GM21529 (cell line): ENCODE results near the gene TMEM81.

ENCODE experiments used
- ATAC-seq: cut with Tn5 transposase; IDR thresholded peaks from one replicate; pipeline ENCODE4 v1.9.1; 2021; ENCODE audit not compliant: unreplicated experiment

Gene TMEM81

DNA sequence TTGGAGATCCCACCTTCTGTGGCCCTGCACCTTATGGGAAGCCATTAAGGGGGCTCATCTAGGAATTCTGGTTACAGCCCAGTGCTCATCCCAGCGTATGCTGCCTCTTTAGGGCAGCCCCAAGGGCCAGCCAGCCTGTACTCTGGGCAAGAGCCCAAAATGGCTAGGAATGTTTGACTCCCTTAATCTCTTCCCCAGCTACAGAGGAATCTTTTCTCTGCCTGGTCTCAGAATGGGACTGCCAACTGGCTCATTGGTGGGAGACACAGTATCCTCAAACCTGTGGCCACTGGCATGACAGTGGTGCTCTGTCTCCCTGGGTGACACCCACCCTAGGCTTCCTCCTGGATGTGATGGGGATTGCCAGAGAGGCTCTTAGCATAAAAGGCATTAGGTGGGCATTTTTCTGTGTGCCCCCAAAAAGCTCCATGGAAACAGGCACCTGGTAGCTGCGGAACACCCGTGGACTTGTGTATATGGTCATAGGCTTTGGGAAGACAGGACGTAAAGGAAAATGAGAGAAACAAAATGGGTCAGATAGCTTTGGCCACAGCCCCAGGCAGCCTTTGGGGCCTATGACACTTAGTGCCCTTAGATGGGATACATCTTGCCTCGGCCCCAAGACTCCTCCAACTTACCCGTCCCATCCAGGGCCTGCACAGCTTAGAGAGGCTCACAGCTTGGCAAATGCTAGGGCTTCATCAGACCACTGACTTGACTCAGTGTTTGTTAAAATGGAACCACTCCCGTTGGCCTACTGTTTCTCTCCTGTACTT is 6.9 kb downstream of the TMEM81 start:
- ATAC-seq: no peak

DNA sequence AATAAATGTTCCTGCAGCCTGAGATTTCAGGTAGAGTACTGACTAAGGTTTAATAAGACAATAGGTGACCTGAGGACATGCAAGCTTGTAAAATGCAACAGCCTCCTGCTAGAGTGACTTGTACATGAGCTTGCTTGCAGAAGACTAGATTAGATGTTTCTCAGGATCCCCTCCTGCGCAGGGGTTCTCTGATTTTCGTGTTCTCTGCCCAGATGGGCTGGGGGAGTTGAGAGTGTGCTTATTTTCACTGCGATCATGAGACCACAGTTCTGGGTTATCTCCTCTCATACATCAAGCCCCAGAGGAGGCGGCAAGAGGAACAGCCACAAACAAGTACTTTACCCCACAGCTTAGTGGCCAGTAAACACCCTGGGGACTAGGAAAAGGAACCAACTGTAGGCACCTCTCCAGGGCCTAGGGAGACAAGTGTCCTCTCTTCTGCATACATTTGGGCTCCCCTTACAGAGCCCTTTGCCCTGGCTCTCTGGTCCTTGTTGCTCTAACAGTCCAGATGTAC is 8.0 kb downstream of the TMEM81 start:
- no peak for ATAC-seq

DNA sequence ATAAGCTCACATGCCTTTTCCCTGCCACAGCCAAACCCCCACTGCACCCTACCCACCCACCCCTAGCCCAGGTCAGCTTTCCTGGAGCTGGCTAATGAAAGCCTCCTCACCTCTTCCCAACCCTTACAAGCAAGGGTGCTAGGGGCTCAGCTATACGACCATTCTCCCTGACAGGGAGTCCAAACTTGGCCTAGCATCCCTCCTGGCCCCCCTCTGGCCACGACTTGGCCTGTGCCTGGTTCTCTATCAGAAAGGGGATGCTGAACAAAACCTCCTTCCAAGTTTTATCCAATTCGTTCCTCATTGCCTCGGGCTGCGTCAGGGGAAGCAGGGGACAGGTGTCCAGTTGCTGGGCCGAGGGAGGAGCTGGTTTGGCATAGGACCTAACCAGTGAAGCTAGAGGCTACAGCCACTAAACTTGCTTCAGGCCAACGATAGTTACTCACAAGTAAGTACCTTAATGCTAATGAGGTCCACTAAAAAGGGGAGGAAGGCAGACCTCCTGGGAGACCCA is 8.6 kb downstream of the TMEM81 start:
- no peak for ATAC-seq

DNA sequence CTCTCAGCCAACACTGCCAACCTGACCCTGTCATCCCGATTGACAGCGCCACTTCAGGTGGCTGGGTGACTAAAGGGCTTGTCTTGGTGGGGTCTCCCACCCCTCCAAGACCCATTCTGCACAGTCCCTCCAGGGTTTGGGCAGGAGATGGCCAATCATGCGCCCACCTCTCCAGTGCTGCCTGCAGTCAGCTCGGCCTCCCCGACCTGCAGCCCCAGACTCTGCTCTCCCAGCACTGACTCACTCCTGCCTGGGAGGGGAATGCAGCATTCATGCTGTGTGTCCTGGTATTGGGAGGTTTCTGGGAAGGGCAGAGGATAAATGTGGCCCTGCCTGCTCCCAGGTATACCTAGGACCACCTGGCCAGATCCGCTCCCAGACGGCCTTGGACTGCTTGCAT is 9.7 kb downstream of the TMEM81 start:
- no peak for ATAC-seq

DNA sequence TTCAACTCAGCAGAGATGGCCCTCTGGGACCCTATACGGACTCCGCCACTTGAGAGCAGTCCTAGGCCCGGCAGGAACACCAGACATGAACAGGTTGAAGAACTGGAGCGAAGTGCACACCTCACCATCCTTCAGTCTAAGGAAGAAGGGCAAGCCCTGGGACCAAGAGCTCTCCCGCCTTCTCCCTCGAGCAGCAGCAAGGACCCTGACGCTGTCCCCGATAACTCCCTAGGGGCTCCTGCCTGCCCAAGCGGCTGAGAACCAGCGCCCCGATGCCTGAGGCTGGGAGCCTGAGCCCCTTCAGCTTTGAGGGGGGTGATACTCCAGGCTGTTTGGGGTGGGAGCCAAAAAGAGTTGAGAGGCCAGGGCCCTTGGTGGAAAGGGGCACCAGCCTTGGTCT is 10.2 kb downstream of the TMEM81 start:
- ATAC-seq: no peak

DNA sequence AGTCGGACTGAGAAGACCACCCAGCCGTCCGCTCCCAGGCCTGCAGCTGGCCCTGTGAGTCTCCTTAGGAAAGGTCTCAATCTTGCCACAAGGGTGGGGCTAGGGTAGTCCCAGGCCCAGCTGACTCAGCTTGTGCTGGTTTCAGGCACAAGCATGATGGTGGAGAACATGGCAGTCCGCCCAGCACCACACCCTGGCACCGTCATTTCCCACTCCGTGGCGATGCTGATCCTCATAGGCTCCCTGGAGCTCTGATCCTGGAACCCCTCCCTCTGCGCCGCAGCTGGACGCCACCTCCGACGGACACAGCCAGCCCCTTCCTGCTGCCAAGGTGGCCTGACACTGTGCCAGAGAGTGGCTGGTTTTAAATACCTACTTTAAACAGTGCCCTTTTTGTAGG is 10.7 kb downstream of the TMEM81 start:
- no peak for ATAC-seq

DNA sequence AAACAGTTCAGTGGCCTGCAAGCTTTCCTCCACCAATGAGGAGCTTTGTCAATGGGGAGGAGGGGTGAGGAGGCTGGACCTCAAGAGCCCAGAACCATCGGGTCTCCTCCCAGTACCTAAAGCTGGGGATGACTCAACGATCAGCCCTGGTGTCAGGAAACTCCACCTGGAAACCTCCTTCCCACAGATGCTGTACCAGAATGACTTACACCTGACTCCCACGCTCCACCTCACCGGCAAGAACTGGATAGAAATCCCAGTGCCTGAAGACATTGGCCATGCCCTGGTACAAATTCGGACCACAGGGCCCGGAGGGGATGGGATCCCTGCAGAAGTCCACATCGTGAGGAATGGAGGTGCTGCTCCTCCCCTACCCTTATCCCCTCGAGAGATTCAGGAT is 11.4 kb downstream of the TMEM81 start:
- ATAC-seq: no peak

DNA sequence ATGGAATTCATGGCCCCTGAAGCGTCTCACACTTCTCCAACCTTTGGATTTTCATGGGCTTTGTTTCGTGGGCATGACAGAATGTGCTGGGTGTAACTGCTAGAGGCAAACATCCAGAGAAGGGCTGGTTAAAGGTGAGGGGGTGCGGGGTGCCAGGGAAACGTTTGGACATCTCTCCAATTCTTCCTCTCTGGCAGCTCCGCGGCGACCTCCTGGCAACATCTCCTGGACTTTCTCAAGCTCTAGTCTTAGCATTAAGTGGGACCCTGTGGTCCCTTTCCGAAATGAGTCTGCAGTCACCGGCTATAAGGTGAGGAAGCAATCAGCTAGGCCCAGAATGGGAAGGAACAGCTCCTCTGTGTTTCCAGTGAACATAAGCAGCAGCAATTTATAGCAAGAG is 12.0 kb downstream of the TMEM81 start:
- no peak for ATAC-seq

DNA sequence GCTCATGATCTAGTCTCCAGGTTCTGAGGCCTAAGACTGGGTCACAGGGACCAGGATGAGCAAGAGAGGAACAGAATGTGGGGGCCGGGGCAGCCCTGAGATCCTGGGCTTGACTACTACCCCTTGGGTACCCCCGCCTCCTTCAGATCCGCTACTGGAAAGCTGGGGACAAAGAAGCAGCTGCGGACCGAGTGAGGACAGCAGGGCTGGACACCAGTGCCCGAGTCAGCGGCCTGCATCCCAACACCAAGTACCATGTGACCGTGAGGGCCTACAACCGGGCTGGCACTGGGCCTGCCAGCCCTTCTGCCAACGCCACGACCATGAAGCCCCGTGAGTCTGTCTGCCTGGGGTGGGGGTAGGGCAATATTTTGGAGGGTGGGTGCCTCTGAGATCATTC is 12.5 kb downstream of the TMEM81 start:
- ATAC-seq: no peak

DNA sequence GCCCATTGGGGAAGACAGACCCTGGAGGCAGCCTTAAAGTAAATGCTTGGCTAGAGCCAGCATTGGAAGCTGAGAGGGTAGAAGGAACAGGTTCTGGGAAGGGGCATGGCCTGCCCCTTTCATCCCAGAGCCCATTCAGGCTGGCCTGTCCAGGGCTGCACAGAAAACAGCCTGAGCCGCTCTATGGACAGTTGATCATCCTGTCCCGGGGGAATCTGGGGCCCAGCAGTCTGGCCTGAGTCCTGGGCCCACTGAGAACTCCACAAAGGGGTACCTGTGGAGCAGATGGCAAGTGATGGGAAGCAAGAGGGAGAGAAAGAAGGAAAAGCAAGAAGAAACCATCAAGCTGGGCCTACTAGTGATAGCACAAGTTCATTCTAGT is 13.2 kb downstream of the TMEM81 start:
- no peak for ATAC-seq

DNA sequence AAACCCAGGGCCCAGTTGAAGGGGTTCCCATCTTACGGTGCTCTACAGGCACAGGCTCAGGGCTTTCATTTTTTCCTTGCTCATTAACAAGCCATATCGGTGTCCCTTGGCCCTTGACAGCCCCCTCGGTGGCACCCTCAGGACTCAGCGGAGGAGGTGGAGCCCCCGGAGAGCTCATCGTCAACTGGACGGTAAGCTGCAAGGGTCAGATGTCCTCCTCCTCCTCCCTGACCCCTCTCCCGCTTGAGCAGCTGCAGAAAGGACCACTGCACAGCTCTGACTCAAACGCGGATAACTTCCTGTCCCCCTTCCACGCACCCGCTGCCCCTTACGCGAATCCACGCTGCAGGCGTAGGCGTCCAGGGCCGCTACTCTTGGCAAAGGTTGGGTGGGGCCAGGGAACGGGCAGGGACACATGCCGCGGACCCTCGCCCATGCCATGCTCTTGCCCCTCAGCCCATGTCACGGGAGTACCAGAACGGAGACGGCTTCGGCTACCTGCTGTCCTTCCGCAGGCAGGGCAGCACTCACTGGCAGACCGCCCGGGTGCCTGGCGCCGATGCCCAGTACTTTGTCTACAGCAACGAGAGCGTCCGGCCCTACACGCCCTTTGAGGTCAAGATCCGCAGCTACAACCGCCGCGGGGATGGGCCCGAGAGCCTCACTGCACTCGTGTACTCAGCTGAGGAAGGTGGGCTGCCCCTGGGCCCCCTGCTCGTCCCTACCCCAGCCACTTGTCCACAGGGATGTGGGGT is 14.7 kb downstream of the TMEM81 start:
- ATAC-seq: no peak

DNA sequence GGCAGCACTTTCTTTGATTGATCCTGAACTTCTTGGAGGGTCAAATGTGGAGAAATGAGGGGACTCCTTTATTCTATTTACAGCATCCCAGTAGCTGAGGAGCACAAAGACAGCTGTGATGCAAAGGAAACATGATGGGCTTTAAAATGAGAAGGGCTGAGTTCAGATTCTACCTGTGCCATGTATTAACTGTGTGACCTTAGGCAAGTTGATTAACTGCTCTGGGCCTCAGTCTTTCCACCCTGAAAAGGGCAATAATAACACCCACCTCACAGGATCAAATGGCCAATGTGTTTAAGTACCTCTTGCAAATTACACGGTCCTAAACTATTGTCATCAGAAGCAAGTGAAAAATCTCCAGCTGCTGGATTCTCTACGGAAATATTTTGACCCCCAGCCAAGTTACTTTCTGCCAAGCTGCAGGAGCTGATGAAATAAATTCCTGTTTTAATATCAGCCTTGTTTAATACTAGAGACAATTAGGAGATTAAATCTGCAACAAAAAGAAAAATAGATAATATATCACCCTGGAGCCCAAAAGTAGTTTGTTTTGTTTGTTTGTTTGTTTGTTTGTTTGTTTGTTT is 15.7 kb downstream of the TMEM81 start:
- no peak for ATAC-seq

DNA sequence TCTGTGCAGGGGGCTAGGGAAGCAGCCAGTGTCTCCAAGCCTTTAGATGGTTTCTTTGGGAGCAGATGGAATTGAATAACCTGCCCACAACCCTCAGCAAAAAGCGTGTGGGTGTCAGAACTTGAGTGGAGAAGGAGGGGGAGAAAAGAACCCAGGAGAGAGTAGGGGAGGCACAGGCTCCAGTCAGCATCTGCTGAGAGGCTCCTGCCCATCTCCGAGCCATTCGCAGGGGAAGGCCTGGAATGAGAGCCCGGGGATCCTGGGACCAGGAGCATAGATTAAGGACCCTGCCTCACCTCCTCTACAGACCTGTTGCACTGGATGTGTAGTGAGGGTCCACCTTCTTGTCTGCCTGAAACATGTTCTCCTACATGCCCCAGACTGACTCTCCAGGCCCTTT is 16.3 kb downstream of the TMEM81 start:
- ATAC-seq: no peak

DNA sequence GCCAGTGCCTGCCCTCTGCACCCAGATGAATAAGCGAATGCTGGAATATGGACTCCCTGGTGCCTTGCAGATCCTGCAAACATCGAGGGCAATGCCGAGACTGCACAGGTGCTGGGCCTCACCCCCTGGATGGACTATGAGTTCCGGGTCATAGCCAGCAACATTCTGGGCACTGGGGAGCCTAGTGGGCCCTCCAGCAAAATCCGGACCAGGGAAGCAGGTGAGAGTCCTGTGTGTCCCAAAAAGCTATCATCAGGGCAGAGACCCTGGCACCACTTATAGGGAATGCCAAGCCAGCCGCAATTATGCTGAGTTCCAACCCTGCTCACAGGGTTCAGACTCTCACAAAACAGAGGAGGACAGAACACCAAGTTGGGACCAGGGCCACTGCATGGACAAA is 17.2 kb downstream of the TMEM81 start:
- ATAC-seq: no peak

DNA sequence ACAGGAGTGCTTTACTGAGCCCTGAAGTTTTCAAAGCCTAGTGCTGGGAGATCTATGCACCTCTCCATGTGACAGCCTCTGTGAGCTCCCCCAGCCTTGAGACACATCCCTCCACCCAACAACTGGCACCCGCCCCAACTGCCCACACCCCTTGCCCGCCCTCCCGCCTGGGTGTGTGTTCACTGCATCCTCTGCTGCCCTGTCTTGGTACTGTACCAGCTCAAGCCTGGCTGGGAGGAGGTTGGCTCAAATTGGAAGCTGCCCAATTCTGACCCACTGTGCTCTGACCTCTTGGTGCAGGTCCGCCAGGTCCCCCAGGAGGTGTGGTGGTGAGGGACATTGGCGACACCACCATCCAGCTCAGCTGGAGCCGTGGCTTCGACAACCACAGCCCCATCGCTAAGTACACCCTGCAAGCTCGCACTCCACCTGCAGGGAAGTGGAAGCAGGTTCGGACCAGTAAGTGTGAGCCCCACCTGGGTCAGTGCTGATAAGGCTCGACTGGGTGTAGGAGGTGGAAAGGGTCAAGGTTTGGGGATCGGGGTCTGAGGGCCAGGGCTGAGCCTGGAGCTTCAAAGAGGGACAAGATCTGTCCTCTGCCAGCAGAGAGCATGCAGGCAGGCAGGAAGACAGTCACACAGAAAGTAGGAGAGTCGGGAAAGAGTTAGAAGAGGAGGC is 18.0 kb downstream of the TMEM81 start:
- no peak for ATAC-seq

DNA sequence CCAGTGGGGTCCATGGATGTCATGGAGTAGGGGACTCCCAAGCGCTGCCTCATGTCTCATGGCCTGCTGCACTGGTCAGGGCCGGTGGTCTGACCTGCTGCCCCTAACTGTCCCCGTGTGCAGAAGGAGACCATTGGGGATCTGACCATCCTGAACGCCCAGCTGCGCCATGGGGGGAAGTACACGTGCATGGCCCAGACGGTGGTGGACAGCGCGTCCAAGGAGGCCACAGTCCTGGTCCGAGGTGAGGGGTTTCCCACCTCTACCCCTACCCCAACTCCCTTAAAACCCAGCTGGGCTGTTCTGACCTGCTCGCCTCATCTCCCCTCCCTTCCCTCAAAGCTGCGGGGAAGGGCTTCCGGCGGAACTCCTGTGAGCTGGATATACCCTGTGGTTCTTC is 18.6 kb downstream of the TMEM81 start:
- no peak for ATAC-seq

DNA sequence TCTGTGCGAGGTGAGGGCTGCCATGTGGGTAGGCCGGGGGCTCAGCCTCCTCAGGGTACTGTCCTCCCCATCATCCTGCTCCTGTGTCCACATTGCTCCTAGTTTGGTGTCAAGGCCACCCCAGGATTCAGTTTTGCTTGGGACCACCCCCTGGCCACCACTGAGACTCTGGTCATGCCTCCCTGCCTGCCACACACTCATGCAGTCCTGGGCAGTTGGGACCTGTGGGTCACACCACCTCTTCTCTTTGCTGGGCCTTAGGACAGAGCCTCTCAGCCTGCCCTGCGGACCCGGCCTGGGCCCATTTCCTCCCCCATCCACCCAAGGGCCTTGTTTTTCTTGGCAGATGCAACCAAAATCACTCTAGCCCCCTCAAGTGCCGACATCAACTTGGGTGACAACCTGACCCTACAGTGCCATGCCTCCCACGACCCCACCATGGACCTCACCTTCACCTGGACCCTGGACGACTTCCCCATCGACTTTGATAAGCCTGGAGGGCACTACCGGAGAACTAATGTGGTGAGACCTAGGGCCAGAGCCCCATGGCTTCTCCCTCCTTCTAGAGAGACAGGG is 19.4 kb downstream of the TMEM81 start:
- ATAC-seq: no peak

DNA sequence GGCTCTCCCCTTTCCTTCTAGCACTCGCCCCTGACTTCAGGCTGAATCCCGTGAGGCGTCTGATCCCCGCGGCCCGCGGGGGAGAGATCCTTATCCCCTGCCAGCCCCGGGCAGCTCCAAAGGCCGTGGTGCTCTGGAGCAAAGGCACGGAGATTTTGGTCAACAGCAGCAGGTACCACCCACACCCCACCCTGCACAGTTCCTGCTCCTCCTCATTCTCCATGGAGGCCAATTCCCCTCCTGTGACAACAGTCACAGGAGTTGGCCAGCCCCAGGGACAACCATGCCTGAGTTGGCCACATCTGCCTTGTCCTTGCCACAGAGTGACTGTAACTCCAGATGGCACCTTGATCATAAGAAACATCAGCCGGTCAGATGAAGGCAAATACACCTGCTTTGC is 20.0 kb downstream of the TMEM81 start:
- no peak for ATAC-seq

DNA sequence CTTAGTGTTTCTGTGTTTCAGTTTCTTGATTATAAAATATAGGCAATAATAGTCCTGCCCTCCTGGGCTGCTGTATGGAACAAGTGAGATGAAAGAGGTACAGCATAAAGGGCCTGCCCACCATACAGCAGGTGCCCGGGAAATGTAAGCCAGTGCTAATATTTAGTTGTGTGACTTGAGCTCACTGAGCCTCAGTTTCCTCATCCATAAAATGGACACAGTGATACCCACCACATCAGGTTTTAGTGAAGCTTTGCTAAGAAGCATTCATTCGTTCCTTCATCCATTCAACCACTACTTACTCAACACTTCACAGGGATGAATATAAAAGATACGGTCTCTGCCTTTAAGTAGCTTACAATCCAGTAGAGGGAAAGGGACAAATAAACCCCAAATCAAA is 21.4 kb downstream of the TMEM81 start:
- ATAC-seq: no peak

DNA sequence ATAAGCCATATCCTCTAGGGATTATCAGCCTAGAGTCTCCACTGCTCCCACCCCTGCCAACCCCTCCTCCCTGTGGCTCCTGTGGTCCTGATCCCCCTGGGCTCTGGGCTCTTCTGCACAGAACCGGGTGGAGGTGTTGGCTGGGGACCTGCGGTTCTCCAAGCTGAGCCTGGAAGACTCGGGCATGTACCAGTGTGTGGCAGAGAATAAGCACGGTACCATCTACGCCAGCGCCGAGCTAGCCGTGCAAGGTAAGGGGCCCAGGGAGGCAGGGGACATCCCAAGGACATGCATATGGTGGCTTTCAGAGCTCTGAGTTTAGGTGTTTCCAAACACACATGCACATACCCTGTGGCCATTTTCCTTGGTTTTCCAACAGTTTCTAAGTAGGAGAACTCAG is 21.9 kb downstream of the TMEM81 start:
- no peak for ATAC-seq

DNA sequence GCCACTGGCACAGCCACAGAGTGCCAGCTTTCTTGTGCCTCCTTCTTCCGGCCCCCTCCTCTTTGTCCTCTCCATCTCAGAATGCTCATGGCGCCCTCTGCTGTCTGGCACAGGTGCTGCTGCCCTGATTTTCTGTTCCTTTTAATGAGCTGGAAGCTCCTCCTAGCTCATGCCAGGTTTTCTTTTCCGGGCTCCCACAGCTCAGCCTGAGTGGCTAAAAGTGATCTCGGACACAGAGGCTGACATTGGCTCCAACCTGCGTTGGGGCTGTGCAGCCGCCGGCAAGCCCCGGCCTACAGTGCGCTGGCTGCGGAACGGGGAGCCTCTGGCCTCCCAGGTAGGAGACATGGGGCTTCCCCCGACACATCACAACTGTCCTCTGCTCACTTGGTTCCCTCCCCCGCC is 22.6 kb downstream of the TMEM81 start:
- ATAC-seq: no peak
